Measurements from ENCODE around the gene DMKN.

DNA sequence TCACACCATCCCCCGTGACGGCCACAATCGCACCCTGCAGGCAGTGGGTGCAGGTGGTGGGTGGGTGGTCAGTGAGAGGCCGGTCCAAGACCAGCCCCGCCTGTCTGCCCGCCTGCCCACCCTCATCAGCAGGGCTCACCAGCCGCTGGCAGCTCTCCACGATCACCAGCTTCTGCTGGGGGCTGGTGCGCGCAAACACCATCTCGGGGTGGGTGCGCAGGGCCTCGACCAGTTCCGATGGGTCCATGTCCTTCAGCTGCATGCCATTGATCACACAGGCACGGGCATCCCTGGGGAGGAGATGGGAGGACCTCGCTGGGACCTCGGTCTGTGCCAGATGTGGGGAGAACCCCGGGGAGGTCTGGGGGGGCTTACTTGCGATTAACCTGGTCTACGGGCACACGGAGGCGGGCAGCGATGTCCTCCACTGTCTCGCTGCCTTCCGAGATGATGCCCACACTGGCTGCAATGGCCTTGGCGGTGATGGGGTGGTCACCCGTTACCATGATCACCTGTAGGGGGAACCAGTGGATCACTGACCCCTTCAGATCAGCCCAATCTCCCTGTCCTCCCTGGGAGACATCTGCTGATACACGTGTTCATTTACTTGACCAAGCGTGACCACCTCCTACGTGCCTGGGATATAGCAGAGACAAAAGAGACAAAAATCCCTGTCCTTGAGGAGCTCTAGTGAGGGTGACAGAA lies 42.0 kb upstream of the DMKN start:
- TF ChIP-seq, protein P1, sequence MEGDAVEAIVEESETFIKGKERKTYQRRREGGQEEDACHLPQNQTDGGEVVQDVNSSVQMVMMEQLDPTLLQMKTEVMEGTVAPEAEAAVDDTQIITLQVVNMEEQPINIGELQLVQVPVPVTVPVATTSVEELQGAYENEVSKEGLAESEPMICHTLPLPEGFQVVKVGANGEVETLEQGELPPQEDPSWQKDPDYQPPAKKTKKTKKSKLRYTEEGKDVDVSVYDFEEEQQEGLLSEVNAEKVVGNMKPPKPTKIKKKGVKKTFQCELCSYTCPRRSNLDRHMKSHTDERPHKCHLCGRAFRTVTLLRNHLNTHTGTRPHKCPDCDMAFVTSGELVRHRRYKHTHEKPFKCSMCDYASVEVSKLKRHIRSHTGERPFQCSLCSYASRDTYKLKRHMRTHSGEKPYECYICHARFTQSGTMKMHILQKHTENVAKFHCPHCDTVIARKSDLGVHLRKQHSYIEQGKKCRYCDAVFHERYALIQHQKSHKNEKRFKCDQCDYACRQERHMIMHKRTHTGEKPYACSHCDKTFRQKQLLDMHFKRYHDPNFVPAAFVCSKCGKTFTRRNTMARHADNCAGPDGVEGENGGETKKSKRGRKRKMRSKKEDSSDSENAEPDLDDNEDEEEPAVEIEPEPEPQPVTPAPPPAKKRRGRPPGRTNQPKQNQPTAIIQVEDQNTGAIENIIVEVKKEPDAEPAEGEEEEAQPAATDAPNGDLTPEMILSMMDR (IDR thresholded peaks at IDR 0.05 in 8 of 11, conservative IDR thresholded peaks at IDR 0.05 in 3 of 11): no peak
- TF ChIP-seq POLR2A (IDR thresholded peaks at IDR 0.05) (no peak), POLR2AphosphoS5 (IDR thresholded peaks at IDR 0.05) (no peak)

Data from spleen (tissue), 7 donors.